IMR-90 (cell line): ENCODE data around the gene NMRK2. TPM values are rescaled to one million over a fixed set of nuclear protein-coding genes. Genes with fewer than 3 reads are reported as not detected.

Source experiments
- ATAC-seq: fragments of 200-7000 bp; cut with Tn5 transposase; 2 replicates; pipeline ENCODE4 v1.9.1; 2020; ENCODE audit warnings: low read depth, mild to moderate bottlenecking, moderate library complexity
- BruUV-seq: library from RNA; stranded (reverse); fragments of 400-500 nt; replicated peaks from 2 replicates; lab custom pipeline; 2021; lab: Mats Ljungman, UMichigan
- CTCF ChIA-PET: fragments of 300-600 bp; formaldehyde crosslinking; extraction: SDS; loops from one replicate; lab custom pipeline; 2021; ENCODE audit warnings: antibody characterized with exemption; lab: Yijun Ruan, JAX
- POLR2A ChIA-PET: fragments of 300-600 bp; sonication (Branson Sonifier 250); formaldehyde crosslinking; loops from one replicate; lab custom pipeline; 2022; ENCODE audit warnings: antibody characterized with exemption; ENCODE audit not compliant: unreplicated experiment; lab: Charles Lee
- DNase-seq: peaks from one replicate; pipeline ENCODE4 v3.0.0; 2013
- H2AFZ ChIP-seq: replicated peaks from 2 replicates; pipeline ENCODE3; 2013; ENCODE audit warnings: low read length, mild to moderate bottlenecking; ENCODE audit not compliant: poor library complexity
- H2AK5ac ChIP-seq: 2 replicates; pipeline ENCODE4 v1.6.1; 2013; ENCODE audit warnings: low read depth, low read length, inconsistent platforms
- H2AK9ac ChIP-seq: replicated peaks from 2 replicates; pipeline ENCODE3; 2013; ENCODE audit warnings: mild to moderate bottlenecking, low read depth, low read length, moderate library complexity; ENCODE audit not compliant: poor library complexity
- H2BK120ac ChIP-seq: 2 replicates; pipeline ENCODE4 v1.6.1; 2013; ENCODE audit warnings: low read depth, low read length, inconsistent platforms
- H2BK15ac ChIP-seq: 3 replicates; pipeline ENCODE4 v1.6.1; 2013; ENCODE audit warnings: low read depth, low read length, inconsistent platforms
- H2BK20ac ChIP-seq: 2 replicates; pipeline ENCODE4 v1.6.1; 2013; ENCODE audit warnings: low read depth, mild to moderate bottlenecking, inconsistent platforms, low read length, moderate library complexity
- H2BK5ac ChIP-seq: 2 replicates; pipeline ENCODE4 v1.6.1; 2013; ENCODE audit warnings: mild to moderate bottlenecking, low read depth, low read length, inconsistent platforms; ENCODE audit not compliant: poor library complexity, severe bottlenecking
- H3K14ac ChIP-seq: replicated peaks from 2 replicates; pipeline ENCODE4 v1.6.1; 2013; ENCODE audit warnings: low read depth, low read length, inconsistent platforms
- H3K18ac ChIP-seq: 2 replicates; pipeline ENCODE4 v1.6.1; 2013; ENCODE audit warnings: low read depth, low read length, control low read depth
- H3K23ac ChIP-seq: 2 replicates; pipeline ENCODE4 v1.6.1; 2013; ENCODE audit warnings: low read depth, low read length, inconsistent platforms
- H3K27ac ChIP-seq: 2 replicates; pipeline ENCODE4 v1.5.1; 2013; ENCODE audit warnings: mild to moderate bottlenecking, control low read depth, low read length; ENCODE audit not compliant: insufficient read depth
- H3K27me3 ChIP-seq: 2 replicates; pipeline ENCODE4 v1.6.1; 2013; ENCODE audit warnings: low read length; ENCODE audit not compliant: control insufficient read depth, insufficient read depth
- H3K36me3 ChIP-seq: 2 replicates; pipeline ENCODE4 v1.6.1; 2013; ENCODE audit warnings: low read length, mixed read lengths; ENCODE audit not compliant: control insufficient read depth, insufficient read depth
- H3K4ac ChIP-seq: 2 replicates; pipeline ENCODE4 v1.6.1; 2013; ENCODE audit warnings: low read depth, low read length, inconsistent platforms
- H3K4me1 ChIP-seq: 2 replicates; pipeline ENCODE4 v1.6.1; 2013; ENCODE audit warnings: low read length, mixed read lengths; ENCODE audit not compliant: control insufficient read depth, insufficient read depth
- H3K4me2 ChIP-seq: 2 replicates; pipeline ENCODE4 v1.6.1; 2013; ENCODE audit warnings: low read depth, mild to moderate bottlenecking, control low read depth, low read length, moderate library complexity
- H3K4me3 ChIP-seq: 2 replicates; pipeline ENCODE4 v1.5.1; 2013; ENCODE audit warnings: low read depth, mild to moderate bottlenecking, control low read depth, low read length, moderate library complexity; ENCODE audit not compliant: insufficient read depth
- H3K56ac ChIP-seq: 2 replicates; pipeline ENCODE4 v1.6.1; 2013; ENCODE audit warnings: low read length, inconsistent platforms; ENCODE audit not compliant: insufficient read depth; ENCODE audit errors: extremely low read depth
- H3K79me1 ChIP-seq, 2 experiments: 2 replicates each; pipeline ENCODE4 v1.6.1; 2013; ENCODE audit warnings: low read length in 2 of 2, inconsistent platforms in 1 of 2, low read depth in 1 of 2
- H3K9ac ChIP-seq: 2 replicates; pipeline ENCODE4 v1.6.1; 2013; ENCODE audit warnings: low read depth, low read length, control low read depth
- H3K9me1 ChIP-seq: 2 replicates; pipeline ENCODE4 v1.6.1; 2013; ENCODE audit warnings: low read length, inconsistent platforms; ENCODE audit not compliant: insufficient read depth
- H3K9me3 ChIP-seq: 2 replicates; pipeline ENCODE4 v1.6.1; 2013; ENCODE audit warnings: low read length; ENCODE audit not compliant: control insufficient read depth, insufficient read depth
- H4K20me1 ChIP-seq: 2 replicates; pipeline ENCODE4 v1.6.1; 2013; ENCODE audit warnings: low read length, inconsistent platforms; ENCODE audit not compliant: insufficient read depth
- H4K5ac ChIP-seq: 2 replicates; pipeline ENCODE4 v1.6.1; 2013; ENCODE audit warnings: mild to moderate bottlenecking, low read depth, low read length, control low read depth
- H4K8ac ChIP-seq, 2 experiments: 2 replicates each; pipeline ENCODE4 v1.6.1; 2013; ENCODE audit warnings: low read depth in 2 of 2, low read length in 2 of 2, control low read depth in 1 of 2, inconsistent platforms in 1 of 2
- H4K91ac ChIP-seq: 2 replicates; pipeline ENCODE4 v1.6.1; 2013; ENCODE audit warnings: low read depth, low read length, inconsistent platforms; ENCODE audit not compliant: insufficient read depth
- CEBPB ChIP-seq: IDR thresholded peaks from 2 replicates; pipeline ENCODE4 v1.6.1; 2012; ENCODE audit warnings: low read depth, low read length, improper control_type of control experiment
- MAZ ChIP-seq: IDR thresholded peaks from 2 replicates; pipeline ENCODE4 v1.6.1; 2012; ENCODE audit warnings: low read depth, mild to moderate bottlenecking, low read length, improper control_type of control experiment, moderate library complexity, borderline replicate concordance
- RCOR1 ChIP-seq: IDR thresholded peaks from 2 replicates; pipeline ENCODE4 v1.6.1; 2012; ENCODE audit warnings: mild to moderate bottlenecking, low read length, improper control_type of control experiment; ENCODE audit not compliant: insufficient replicate concordance
- WGBS, 2 experiments: methylation state at CpG; one replicate each; pipeline versions ENCODE4 v1.1.5 to v1.1.7; 2013; ENCODE audit warnings: missing lambda C conversion rate in 2 of 2; ENCODE audit not compliant: insufficient read length in 1 of 2; ENCODE audit errors: extremely low coverage in 2 of 2; 5-methylcytosine and 5-hydroxymethylcytosine counted together
- dilution Hi-C: fragments of 300-500 bp; cut with HindIII; formaldehyde crosslinking; loops from one replicate; pipeline ENCODE4 v1.14.3; 2018; ENCODE audit warnings: low sequenced_read_pairs; ENCODE audit not compliant: unreplicated experiment
- in situ Hi-C: fragments of 300-500 bp; cut with MboI; formaldehyde crosslinking; loops from 3 replicates; pipeline ENCODE4 v1.14.3; 2019; ENCODE audit warnings: low sequenced_read_pairs, inconsistent platforms, mixed read lengths
- intact Hi-C: fragments of 100-400 bp; cut with micrococcal nuclease; formaldehyde crosslinking; loops from 2 replicates; pipeline ENCODE4 v1.10.0; 2022
- polyA plus RNA-seq, 3 experiments: library from polyadenylated mRNA; depleted of rRNA; stranded (reverse); fragments of >200 nt; gene quantifications; 2 replicates each; pipeline ENCODE4 v1.2.3, GENCODE V29; 2012; ENCODE audit warnings: low replicate concordance in 1 of 3
- total RNA-seq: library from RNA; depleted of rRNA; stranded (reverse); fragments of >200 nt; gene quantifications from 2 replicates; pipeline ENCODE4 v1.2.3, GENCODE V29; 2012
- TF ChIP-seq, protein P1 (sequence below): conservative IDR thresholded peaks from 2 replicates; pipeline ENCODE4 v1.5.1; 2012; ENCODE audit warnings: mild to moderate bottlenecking, low read depth, low read length, improper control_type of control experiment

The NMRK2 gene
- total and polyA plus RNA-seq, 2 of the 4 experiments (the other 2 are of a cell fraction) = not detected

GRCh38 chr19:3980353-3981251 lies 47.7 kb downstream of the NMRK2 start:
- Histone ChIP-seq H3K23ac (no peak overlapping the region), H4K91ac (no peak overlapping the region), H3K18ac (no peak overlapping the region), H3K4me1 (peaks cover 6% of the 10 kb centered on the region), H3K79me1 (peaks cover 9 to 90% of the 10 kb centered on the region in 2 experiments), H3K4me2 (no peak overlapping the region), H2BK5ac (no peak overlapping the region), H3K9ac (no peak overlapping the region), H3K27me3 (no peaks in the 10 kb centered on the region), H2AK9ac (no peak overlapping the region), H3K4ac (no peak overlapping the region), H2AK5ac (no peak overlapping the region), H3K36me3 (peaks cover 85% of the 10 kb centered on the region), H3K56ac (no peak overlapping the region), H3K14ac (no peak overlapping the region), H4K5ac (no peak overlapping the region), H3K9me1 (peaks cover 15% of the 10 kb centered on the region; the same call in 1 of the 2 replicates), H4K8ac (no peak overlapping the region), H3K4me3 (no peak overlapping the region), H2BK15ac (no peak overlapping the region), H4K20me1 (peaks cover 97% of the 10 kb centered on the region), H3K27ac (no peak overlapping the region), H2BK20ac (no peak overlapping the region), H2AFZ (peak overlapping the region; percentile 28), H3K9me3 (no peaks in the 10 kb centered on the region), H2BK120ac (no peak overlapping the region)
- POLR2A ChIA-PET = interaction anchor here (0.6 to 0.9 kb wide), 2 partner anchors 10 to 24 kb away, joined by 3 read pairs; partner anchors contain the start of gene DAPK3
- ATAC-seq = no peak
- dilution Hi-C loops (no loop called here), in situ Hi-C loops (no loop called here), intact Hi-C loops (no loop called here)
- WGBS, 2 experiments = 96% methylated on average over 26 of the region's 31 CpGs; no CpG with 5 or more reads in 1 of the 2 experiments
- BruUV-seq = TSS peak; percentile 20
- CTCF ChIA-PET = no interaction called here
- DNase-seq = no peak
- TF ChIP-seq RCOR1 (no peak), MAZ (no peak), CEBPB (no peak)
- TF ChIP-seq, protein P1, sequence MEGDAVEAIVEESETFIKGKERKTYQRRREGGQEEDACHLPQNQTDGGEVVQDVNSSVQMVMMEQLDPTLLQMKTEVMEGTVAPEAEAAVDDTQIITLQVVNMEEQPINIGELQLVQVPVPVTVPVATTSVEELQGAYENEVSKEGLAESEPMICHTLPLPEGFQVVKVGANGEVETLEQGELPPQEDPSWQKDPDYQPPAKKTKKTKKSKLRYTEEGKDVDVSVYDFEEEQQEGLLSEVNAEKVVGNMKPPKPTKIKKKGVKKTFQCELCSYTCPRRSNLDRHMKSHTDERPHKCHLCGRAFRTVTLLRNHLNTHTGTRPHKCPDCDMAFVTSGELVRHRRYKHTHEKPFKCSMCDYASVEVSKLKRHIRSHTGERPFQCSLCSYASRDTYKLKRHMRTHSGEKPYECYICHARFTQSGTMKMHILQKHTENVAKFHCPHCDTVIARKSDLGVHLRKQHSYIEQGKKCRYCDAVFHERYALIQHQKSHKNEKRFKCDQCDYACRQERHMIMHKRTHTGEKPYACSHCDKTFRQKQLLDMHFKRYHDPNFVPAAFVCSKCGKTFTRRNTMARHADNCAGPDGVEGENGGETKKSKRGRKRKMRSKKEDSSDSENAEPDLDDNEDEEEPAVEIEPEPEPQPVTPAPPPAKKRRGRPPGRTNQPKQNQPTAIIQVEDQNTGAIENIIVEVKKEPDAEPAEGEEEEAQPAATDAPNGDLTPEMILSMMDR = no peak
